Thyroid gland (tissue), 4 donors: ENCODE measurements around the gene SNX19.

Source experiments
- CTCF ChIP-seq, 6 experiments: fragments of 200-600 bp in 3 of 6; fragments of 450-650 bp in 3 of 6; sonication (generic) in 3 of 6; IDR thresholded peaks; one replicate each; pipeline ENCODE4 v1.5.1; 2016 to 2019; ENCODE audit warnings: antibody characterized with exemption in 6 of 6, mild to moderate bottlenecking in 2 of 6, inconsistent platforms in 1 of 6, moderate library complexity in 1 of 6
- POLR2A ChIP-seq, 2 donors: fragments of 450-650 bp; IDR thresholded peaks; one replicate each; pipeline ENCODE4 v1.6.1; 2017; ENCODE audit warnings: antibody characterized with exemption in 2 of 2, mild to moderate bottlenecking in 2 of 2, moderate library complexity in 1 of 2

GRCh38 chr11:130912552-130912951, 3.7 kb downstream of the SNX19 start:
- no peak for TF ChIP-seq POLR2A (IDR thresholded peaks at IDR 0.05)
- no peak for TF ChIP-seq CTCF (IDR thresholded peaks at IDR 0.05)
